CD4-positive, alpha-beta T cell treated with Interleukin-17A for 4 hours (primary cell): ENCODE results near the gene DNER.

Experiments used
- DNase-seq: peaks from one replicate; pipeline ENCODE4 v3.0.0-alpha.2; 2020; ENCODE audit warnings: mixed read lengths

DNER gene

GRCh38 chr2:229475778-229476177 lies 238.6 kb downstream of the DNER start:
- no peak for DNase-seq

GRCh38 chr2:229474125-229474524 lies 240.2 kb downstream of the DNER start:
- DNase-seq, result no peak

- DNase-seq, result no peak
Observed at GRCh38 chr2:229470781-229471180, 243.6 kb downstream of the DNER start.

- no peak for DNase-seq
Observed at GRCh38 chr2:229467783-229468182, 246.6 kb downstream of the DNER start.

GRCh38 chr2:229463841-229464346 lies 250.5 kb downstream of the DNER start:
- DNase-seq, result no peak

- DNase-seq, result no peak
Observed at GRCh38 chr2:229462112-229462511, 252.2 kb downstream of the DNER start.

GRCh38 chr2:229456091-229456490 lies 258.3 kb downstream of the DNER start:
- no peak for DNase-seq

GRCh38 chr2:229454934-229455631 lies 259.3 kb downstream of the DNER start:
- DNase-seq, result no peak

GRCh38 chr2:229453230-229453629 lies 261.1 kb downstream of the DNER start:
- DNase-seq, result no peak

- DNase-seq, result no peak
Observed at GRCh38 chr2:229451852-229452251, 262.5 kb downstream of the DNER start.

GRCh38 chr2:229447227-229447626 lies 267.1 kb downstream of the DNER start:
- no peak for DNase-seq

- DNase-seq, result no peak
Observed at GRCh38 chr2:229446350-229446749, 268.0 kb downstream of the DNER start.

GRCh38 chr2:229445501-229446211 lies 268.7 kb downstream of the DNER start:
- DNase-seq, result no peak

GRCh38 chr2:229445019-229445418 lies 269.3 kb downstream of the DNER start:
- no peak for DNase-seq

GRCh38 chr2:229443546-229444268 lies 270.6 kb downstream of the DNER start:
- DNase-seq, result no peak

- DNase-seq, result no peak
Observed at GRCh38 chr2:229443141-229443540, 271.2 kb downstream of the DNER start.

GRCh38 chr2:229438430-229439159 lies 275.8 kb downstream of the DNER start:
- DNase-seq, result no peak

- DNase-seq, result no peak
Observed at GRCh38 chr2:229437467-229437866, 276.9 kb downstream of the DNER start.

- DNase-seq, result no peak
Observed at GRCh38 chr2:229434187-229434586, 280.2 kb downstream of the DNER start.

GRCh38 chr2:229433351-229433750 lies 281.0 kb downstream of the DNER start:
- no peak for DNase-seq

GRCh38 chr2:229431327-229431954 lies 282.9 kb downstream of the DNER start:
- no peak for DNase-seq

GRCh38 chr2:229429589-229429988 lies 284.8 kb downstream of the DNER start:
- DNase-seq, result no peak
